HL-60/S4 treated with retinoic acid at 250 ng/mL for 4 days and 3 days (cell line): ENCODE results near the gene CDH13.

ENCODE experiments used
- in situ Hi-C: fragments of 300-500 bp; cut with MboI; formaldehyde crosslinking; loops from 2 replicates; pipeline ENCODE4 v1.7.0; 2022; ENCODE audit warnings: low sequenced_read_pairs

The CDH13 gene

GRCh38 chr16:82735673-82736091, 108.9 kb downstream of the CDH13 start:
- in situ Hi-C loops = no loop called here

- in situ Hi-C loops = no loop called here
Observed at GRCh38 chr16:82736224-82736623, 109.5 kb downstream of the CDH13 start.

- in situ Hi-C loops = no loop called here
Observed at GRCh38 chr16:82738699-82739098, 111.9 kb downstream of the CDH13 start.

GRCh38 chr16:82741073-82741615, 114.4 kb downstream of the CDH13 start:
- in situ Hi-C loops = no loop called here

- in situ Hi-C loops = no loop called here
Observed at GRCh38 chr16:82744958-82745357, 118.2 kb downstream of the CDH13 start.

GRCh38 chr16:82748026-82748425, 121.3 kb downstream of the CDH13 start:
- in situ Hi-C loops = no loop called here

GRCh38 chr16:82750068-82750467, 123.3 kb downstream of the CDH13 start:
- in situ Hi-C loops = no loop called here

GRCh38 chr16:82751020-82751419, 124.3 kb downstream of the CDH13 start:
- in situ Hi-C loops = no loop called here

- in situ Hi-C loops = no loop called here
Observed at GRCh38 chr16:82752172-82752571, 125.4 kb downstream of the CDH13 start.

GRCh38 chr16:82753821-82754220, 127.1 kb downstream of the CDH13 start:
- in situ Hi-C loops = no loop called here

GRCh38 chr16:82754716-82755513, 128.1 kb downstream of the CDH13 start:
- in situ Hi-C loops = no loop called here

- in situ Hi-C loops = no loop called here
Observed at GRCh38 chr16:82755570-82756282, 129.0 kb downstream of the CDH13 start.

GRCh38 chr16:82756283-82756599, 129.5 kb downstream of the CDH13 start:
- in situ Hi-C loops = no loop called here

- in situ Hi-C loops = no loop called here
Observed at GRCh38 chr16:82758406-82758805, 131.6 kb downstream of the CDH13 start.

- in situ Hi-C loops = no loop called here
Observed at GRCh38 chr16:82758904-82759303, 132.1 kb downstream of the CDH13 start.

GRCh38 chr16:82761236-82761635, 134.5 kb downstream of the CDH13 start:
- in situ Hi-C loops = no loop called here

GRCh38 chr16:82761858-82762257, 135.1 kb downstream of the CDH13 start:
- in situ Hi-C loops = no loop called here

- in situ Hi-C loops = no loop called here
Observed at GRCh38 chr16:82763371-82763770, 136.6 kb downstream of the CDH13 start.

GRCh38 chr16:82767198-82767597, 140.4 kb downstream of the CDH13 start:
- in situ Hi-C loops = no loop called here

- in situ Hi-C loops = no loop called here
Observed at GRCh38 chr16:82767808-82768207, 141.0 kb downstream of the CDH13 start.

- in situ Hi-C loops = no loop called here
Observed at GRCh38 chr16:82769845-82770244, 143.1 kb downstream of the CDH13 start.

GRCh38 chr16:82772215-82772614, 145.4 kb downstream of the CDH13 start:
- in situ Hi-C loops = no loop called here
